PFSK-1 (cell line): Measurements from ENCODE around the gene UTRN.

Experiments used
- POLR2AphosphoS5 ChIP-seq: IDR thresholded peaks from 2 replicates; pipeline ENCODE4 v1.6.1; 2012; ENCODE audit warnings: low read depth, mild to moderate bottlenecking, control low read depth, low read length, moderate library complexity
- REST ChIP-seq, 2 experiments: IDR thresholded peaks; 2 replicates each; pipeline versions ENCODE4 v1.6.1 to v1.8.0; 2011 to 2012; ENCODE audit warnings: low read depth in 2 of 2, low read length in 2 of 2, control low read depth in 1 of 2, inconsistent platforms in 1 of 2, mild to moderate bottlenecking in 1 of 2, moderate library complexity in 1 of 2; ENCODE audit not compliant: insufficient read depth in 1 of 2

GRCh38 chr6:144262470-144263369, 22.4 kb upstream of the UTRN start:
- TF ChIP-seq POLR2AphosphoS5: no peak
- TF ChIP-seq REST (IDR thresholded peaks at IDR 0.05; ENCODE audit: insufficient read depth in 1 of 2, low read depth in 2 of 2, low read length in 2 of 2): no peak
